Vagina (tissue), 2 donors: Measurements from ENCODE around the gene EMID1.

Experiments
- POLR2A ChIP-seq, 2 donors: fragments of 450-650 bp; IDR thresholded peaks; one replicate each; pipeline ENCODE4 v1.6.1; 2017; ENCODE audit warnings: antibody characterized with exemption in 2 of 2, mild to moderate bottlenecking in 2 of 2, moderate library complexity in 2 of 2
- POLR2AphosphoS5 ChIP-seq, 2 donors: sonication (generic); formaldehyde crosslinking; IDR thresholded peaks; one replicate each; pipeline ENCODE4 v1.9.0; 2017; ENCODE audit warnings: antibody characterized with exemption in 2 of 2, mild to moderate bottlenecking in 2 of 2, low read depth in 1 of 2; ENCODE audit not compliant: insufficient read depth in 1 of 2
- TF ChIP-seq, protein P1 (sequence below), 3 experiments: fragments of 450-650 bp in 2 of 3; fragments of 200-600 bp in 1 of 3; sonication (generic) in 1 of 3; IDR thresholded peaks; one replicate each; pipeline ENCODE4 v1.5.1; 2017 to 2019; ENCODE audit warnings: antibody characterized with exemption in 3 of 3, mild to moderate bottlenecking in 2 of 3, moderate library complexity in 2 of 3

DNA sequence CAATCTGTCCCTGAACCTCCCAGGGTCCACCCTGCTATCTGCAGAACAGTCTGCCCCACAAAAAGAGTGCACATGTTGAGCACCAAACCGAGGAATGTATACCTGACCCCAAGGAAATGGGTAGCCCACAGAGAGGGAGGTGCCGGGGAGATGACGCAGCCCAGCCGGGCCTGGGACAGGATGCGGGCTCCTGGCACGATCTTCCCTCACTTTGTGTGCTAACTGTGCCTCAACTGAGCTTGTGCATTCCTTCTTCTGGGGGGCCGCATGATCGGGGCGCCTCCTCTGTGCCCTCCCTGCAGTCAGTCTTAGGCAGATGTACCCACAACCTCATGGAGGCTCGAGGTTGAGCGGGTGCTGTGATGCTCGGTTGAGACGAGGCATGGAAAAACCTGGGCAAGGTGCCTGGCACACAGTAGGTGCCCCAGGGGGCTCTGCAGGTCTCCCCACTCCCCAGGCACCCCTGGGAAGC lies 103.1 kb downstream of the EMID1 start:
- no peak for TF ChIP-seq POLR2AphosphoS5 (IDR thresholded peaks at IDR 0.05; ENCODE audit: insufficient read depth in 1 of 2, low read depth in 1 of 2)
- TF ChIP-seq, protein P1, sequence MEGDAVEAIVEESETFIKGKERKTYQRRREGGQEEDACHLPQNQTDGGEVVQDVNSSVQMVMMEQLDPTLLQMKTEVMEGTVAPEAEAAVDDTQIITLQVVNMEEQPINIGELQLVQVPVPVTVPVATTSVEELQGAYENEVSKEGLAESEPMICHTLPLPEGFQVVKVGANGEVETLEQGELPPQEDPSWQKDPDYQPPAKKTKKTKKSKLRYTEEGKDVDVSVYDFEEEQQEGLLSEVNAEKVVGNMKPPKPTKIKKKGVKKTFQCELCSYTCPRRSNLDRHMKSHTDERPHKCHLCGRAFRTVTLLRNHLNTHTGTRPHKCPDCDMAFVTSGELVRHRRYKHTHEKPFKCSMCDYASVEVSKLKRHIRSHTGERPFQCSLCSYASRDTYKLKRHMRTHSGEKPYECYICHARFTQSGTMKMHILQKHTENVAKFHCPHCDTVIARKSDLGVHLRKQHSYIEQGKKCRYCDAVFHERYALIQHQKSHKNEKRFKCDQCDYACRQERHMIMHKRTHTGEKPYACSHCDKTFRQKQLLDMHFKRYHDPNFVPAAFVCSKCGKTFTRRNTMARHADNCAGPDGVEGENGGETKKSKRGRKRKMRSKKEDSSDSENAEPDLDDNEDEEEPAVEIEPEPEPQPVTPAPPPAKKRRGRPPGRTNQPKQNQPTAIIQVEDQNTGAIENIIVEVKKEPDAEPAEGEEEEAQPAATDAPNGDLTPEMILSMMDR (IDR thresholded peaks at IDR 0.05), result no peak
- TF ChIP-seq POLR2A (IDR thresholded peaks at IDR 0.05), result no peak
